ENCODE results near the gene SEC14L3.

DNA sequence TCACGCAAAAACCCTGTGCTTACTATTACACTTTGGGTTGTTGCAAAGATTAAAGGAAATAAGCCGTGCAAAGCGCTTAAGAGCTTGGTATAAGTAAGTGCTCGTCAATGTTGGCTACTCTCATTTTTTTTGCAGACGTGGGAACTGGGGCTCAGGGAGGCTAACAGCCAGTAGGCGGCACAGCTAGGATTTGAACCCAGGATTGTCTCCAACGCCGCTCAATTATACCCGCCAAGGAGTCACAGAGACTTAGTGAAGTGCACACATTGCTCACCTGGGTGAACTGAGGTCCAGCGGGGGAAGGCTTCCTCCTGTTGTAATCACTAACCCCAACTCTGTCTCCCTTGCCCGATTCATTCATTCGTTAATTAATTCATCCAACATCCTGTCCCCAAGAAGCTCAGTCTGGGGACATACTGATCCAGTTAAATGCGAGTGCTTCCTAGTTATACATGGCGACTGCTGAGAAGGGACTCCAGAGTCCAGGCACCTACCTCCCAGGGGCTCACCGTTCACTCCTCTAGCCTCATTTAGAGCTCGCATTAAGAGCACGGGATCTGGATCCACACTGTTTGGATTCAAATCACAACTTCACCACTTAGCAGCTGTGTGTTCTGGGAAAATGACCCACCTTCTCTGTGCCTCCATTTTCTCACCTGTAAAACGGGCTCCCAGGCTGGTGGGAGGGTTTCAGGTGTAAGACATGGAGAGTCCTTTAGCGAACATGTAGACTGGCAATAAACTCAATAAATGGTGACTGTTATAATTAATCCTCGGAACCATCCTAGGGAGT, 47.1 kb downstream of the SEC14L3 start:
- TF ChIP-seq, protein P1, sequence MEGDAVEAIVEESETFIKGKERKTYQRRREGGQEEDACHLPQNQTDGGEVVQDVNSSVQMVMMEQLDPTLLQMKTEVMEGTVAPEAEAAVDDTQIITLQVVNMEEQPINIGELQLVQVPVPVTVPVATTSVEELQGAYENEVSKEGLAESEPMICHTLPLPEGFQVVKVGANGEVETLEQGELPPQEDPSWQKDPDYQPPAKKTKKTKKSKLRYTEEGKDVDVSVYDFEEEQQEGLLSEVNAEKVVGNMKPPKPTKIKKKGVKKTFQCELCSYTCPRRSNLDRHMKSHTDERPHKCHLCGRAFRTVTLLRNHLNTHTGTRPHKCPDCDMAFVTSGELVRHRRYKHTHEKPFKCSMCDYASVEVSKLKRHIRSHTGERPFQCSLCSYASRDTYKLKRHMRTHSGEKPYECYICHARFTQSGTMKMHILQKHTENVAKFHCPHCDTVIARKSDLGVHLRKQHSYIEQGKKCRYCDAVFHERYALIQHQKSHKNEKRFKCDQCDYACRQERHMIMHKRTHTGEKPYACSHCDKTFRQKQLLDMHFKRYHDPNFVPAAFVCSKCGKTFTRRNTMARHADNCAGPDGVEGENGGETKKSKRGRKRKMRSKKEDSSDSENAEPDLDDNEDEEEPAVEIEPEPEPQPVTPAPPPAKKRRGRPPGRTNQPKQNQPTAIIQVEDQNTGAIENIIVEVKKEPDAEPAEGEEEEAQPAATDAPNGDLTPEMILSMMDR (conservative IDR thresholded peaks at IDR 0.05; ENCODE audit: low read length): 0 out of 2 replicates have a peak, but pooled peaks have one; percentile 38
- no peak for TF ChIP-seq EZH2phosphoT487 (IDR thresholded peaks at IDR 0.05; ENCODE audit: borderline replicate concordance, low read depth, low read length)

Measured in OCI-LY7 (cell line).